Heart left ventricle (tissue), 13 donors: Measurements from ENCODE around the gene GPR176.

Experiments
- POLR2A ChIP-seq, 2 donors: fragments of 450-650 bp; IDR thresholded peaks; one replicate each; pipeline ENCODE4 v1.6.1; 2017; ENCODE audit warnings: antibody characterized with exemption in 2 of 2, mild to moderate bottlenecking in 2 of 2, moderate library complexity in 2 of 2
- TF ChIP-seq, protein P1 (sequence below), 12 donors: fragments of 200-600 bp; sonication (generic) in 4 of 12; IDR thresholded peaks; one replicate each; pipeline versions ENCODE4 v1.5.0 to v1.8.0; 2018 to 2022; ENCODE audit warnings: antibody characterized with exemption in 12 of 12, mild to moderate bottlenecking in 5 of 12
- donor health status: ischemic (EF 13 %, LVEDD 7.1; RV severe dilation, severe dysfunction).
- donor health status: DM: no; HTN: yes; CAD: no.
- donor health status: DM: no; HTN: no; CAD: no.
- donor health status: ischemic (EF 25% LVEDD 6.9; RV normal size, moderate dysfunction).
- donor health status: ischemic (EF 25% LVEDD 5.7; RV mildly dilated, moderate dysfunction).
- donor health status: ischemic (EF 35%, LVEDD 5.7; RV mildly dilated, moderate dysfunction).
- donor health status: nonischemic (EF 11% LVEDD 7.7; RV severe dilation, severe dysfunction).
- donor health status: DM: yes; HTN: yes; CAD: no.
- donor health status: PGD.
- donor health status: ischemic (EF 29% LVEDD 5.4; RV normal size, mild dysfunction).
- donor health status: nonischemic (EF 23%, LVEDD 6.1; RV moderate dilation, normal function).

GRCh38 chr15:39767921-39768320 lies 152.1 kb downstream of the GPR176 start:
- TF ChIP-seq, protein P1, sequence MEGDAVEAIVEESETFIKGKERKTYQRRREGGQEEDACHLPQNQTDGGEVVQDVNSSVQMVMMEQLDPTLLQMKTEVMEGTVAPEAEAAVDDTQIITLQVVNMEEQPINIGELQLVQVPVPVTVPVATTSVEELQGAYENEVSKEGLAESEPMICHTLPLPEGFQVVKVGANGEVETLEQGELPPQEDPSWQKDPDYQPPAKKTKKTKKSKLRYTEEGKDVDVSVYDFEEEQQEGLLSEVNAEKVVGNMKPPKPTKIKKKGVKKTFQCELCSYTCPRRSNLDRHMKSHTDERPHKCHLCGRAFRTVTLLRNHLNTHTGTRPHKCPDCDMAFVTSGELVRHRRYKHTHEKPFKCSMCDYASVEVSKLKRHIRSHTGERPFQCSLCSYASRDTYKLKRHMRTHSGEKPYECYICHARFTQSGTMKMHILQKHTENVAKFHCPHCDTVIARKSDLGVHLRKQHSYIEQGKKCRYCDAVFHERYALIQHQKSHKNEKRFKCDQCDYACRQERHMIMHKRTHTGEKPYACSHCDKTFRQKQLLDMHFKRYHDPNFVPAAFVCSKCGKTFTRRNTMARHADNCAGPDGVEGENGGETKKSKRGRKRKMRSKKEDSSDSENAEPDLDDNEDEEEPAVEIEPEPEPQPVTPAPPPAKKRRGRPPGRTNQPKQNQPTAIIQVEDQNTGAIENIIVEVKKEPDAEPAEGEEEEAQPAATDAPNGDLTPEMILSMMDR (IDR thresholded peaks at IDR 0.05), result no peak
- no peak for TF ChIP-seq POLR2A (IDR thresholded peaks at IDR 0.05)
